ENCODE measurements around the gene EDA.

The EDA gene

GRCh38 chrX:70052895-70053615 lies 437.1 kb downstream of the EDA start:
- H3K36me3 ChIP-seq (ENCODE audit: insufficient read depth, low read length): no peaks in the 10 kb centered on the region
- no peak overlapping the region for H3K9ac ChIP-seq (ENCODE audit: low read depth, low read length, poor library complexity, severe bottlenecking)
- no peaks in the 10 kb centered on the region for H3K27me3 ChIP-seq (ENCODE audit: insufficient read depth, low read length, poor library complexity, severe bottlenecking)
- no peaks in the 10 kb centered on the region for H3K9me2 ChIP-seq (replicated peaks; ENCODE audit: low read depth, low read length)
- H2AFZ ChIP-seq (ENCODE audit: low read length): no peak overlapping the region
- TF ChIP-seq, protein P1, sequence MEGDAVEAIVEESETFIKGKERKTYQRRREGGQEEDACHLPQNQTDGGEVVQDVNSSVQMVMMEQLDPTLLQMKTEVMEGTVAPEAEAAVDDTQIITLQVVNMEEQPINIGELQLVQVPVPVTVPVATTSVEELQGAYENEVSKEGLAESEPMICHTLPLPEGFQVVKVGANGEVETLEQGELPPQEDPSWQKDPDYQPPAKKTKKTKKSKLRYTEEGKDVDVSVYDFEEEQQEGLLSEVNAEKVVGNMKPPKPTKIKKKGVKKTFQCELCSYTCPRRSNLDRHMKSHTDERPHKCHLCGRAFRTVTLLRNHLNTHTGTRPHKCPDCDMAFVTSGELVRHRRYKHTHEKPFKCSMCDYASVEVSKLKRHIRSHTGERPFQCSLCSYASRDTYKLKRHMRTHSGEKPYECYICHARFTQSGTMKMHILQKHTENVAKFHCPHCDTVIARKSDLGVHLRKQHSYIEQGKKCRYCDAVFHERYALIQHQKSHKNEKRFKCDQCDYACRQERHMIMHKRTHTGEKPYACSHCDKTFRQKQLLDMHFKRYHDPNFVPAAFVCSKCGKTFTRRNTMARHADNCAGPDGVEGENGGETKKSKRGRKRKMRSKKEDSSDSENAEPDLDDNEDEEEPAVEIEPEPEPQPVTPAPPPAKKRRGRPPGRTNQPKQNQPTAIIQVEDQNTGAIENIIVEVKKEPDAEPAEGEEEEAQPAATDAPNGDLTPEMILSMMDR (conservative IDR thresholded peaks at IDR 0.05; ENCODE audit: low read length): no peak
- TF ChIP-seq EZH2phosphoT487 (IDR thresholded peaks at IDR 0.05; ENCODE audit: borderline replicate concordance): no peak
- no peaks in the 10 kb centered on the region for H3F3A ChIP-seq (ENCODE audit: low read depth)
- no peaks in the 10 kb centered on the region for H3K9me3 ChIP-seq (ENCODE audit: insufficient read depth, low read depth, low read length)
- H3K4me1 ChIP-seq (ENCODE audit: insufficient read depth, low read length, poor library complexity, severe bottlenecking): no peaks in the 10 kb centered on the region
- no peak overlapping the region for H3K4me3 ChIP-seq (ENCODE audit: low read length, poor library complexity, severe bottlenecking)
- H4K20me1 ChIP-seq (ENCODE audit: insufficient read depth, low read length, poor library complexity, severe bottlenecking): no peaks in the 10 kb centered on the region
- H3K4me2 ChIP-seq (ENCODE audit: low read depth, low read length, poor library complexity, severe bottlenecking): no peak overlapping the region
- no peaks in the 10 kb centered on the region for H3K79me2 ChIP-seq (ENCODE audit: insufficient read depth, low read length)

DNA sequence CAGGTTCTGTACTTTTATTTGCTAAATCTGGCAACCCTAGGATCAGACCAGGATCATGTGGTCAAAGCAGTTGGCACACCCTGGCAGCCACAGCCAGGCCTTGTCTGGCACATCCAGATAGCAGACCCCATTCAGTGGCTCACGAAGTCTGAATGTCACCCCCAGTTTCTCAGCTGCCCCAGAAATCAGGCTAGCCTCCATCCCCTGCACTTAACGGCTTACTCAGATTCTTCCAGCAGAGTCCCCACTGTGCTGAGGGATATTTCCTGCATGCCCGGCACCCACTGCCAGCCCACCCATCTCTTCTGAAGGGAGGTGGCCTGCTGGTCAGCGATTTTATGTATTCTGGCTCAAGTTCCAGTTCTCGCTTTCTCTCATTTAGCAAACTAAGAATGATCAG lies 438.5 kb downstream of the EDA start:
- H3K4me3 ChIP-seq (ENCODE audit: low read length, poor library complexity, severe bottlenecking): no peak overlapping the region

GRCh38 chrX:70062076-70062475 lies 446.2 kb downstream of the EDA start, which contains the start of gene OTUD6A:
OTUD6A (plus strand) TSS chrX:70062457; CDS start chrX:70062525, 68 bp downstream.
- Histone ChIP-seq H3K9ac (ENCODE audit: low read depth, low read length, poor library complexity, severe bottlenecking) (no peak within 1 kb of the TSS), H4K20me1 (ENCODE audit: insufficient read depth, low read length, poor library complexity, severe bottlenecking) (no peaks in the 10 kb centered on the region), H3K4me3 (ENCODE audit: low read length, poor library complexity, severe bottlenecking) (no peak within 1 kb of the TSS), H3K9me3 (ENCODE audit: insufficient read depth, low read depth, low read length) (no peaks in the 10 kb centered on the region), H3K27me3 (ENCODE audit: insufficient read depth, low read length, poor library complexity, severe bottlenecking) (no peaks in the 10 kb centered on the region), H3K36me3 (ENCODE audit: insufficient read depth, low read length) (no peaks in the 10 kb centered on the region), H3F3A (ENCODE audit: low read depth) (no peaks in the 10 kb centered on the region), H3K9me2 (replicated peaks; ENCODE audit: low read depth, low read length) (no peaks in the 10 kb centered on the region), H3K79me2 (ENCODE audit: insufficient read depth, low read length) (no peaks in the 10 kb centered on the region), H3K4me2 (ENCODE audit: low read depth, low read length, poor library complexity, severe bottlenecking) (no peak within 1 kb of the TSS), H2AFZ (ENCODE audit: low read length) (no peak within 1 kb of the TSS), H3K4me1 (ENCODE audit: insufficient read depth, low read length, poor library complexity, severe bottlenecking) (no peaks in the 10 kb centered on the region)
- TF ChIP-seq, protein P1 (conservative IDR thresholded peaks at IDR 0.05; ENCODE audit: low read length): no peak

More for the DNA sequence above, 438.5 kb downstream of the EDA start:
- Histone ChIP-seq H3K36me3 (ENCODE audit: insufficient read depth, low read length) (no peaks in the 10 kb centered on the region), H3F3A (ENCODE audit: low read depth) (no peaks in the 10 kb centered on the region), H3K9ac (ENCODE audit: low read depth, low read length, poor library complexity, severe bottlenecking) (no peak overlapping the region), H3K4me1 (ENCODE audit: insufficient read depth, low read length, poor library complexity, severe bottlenecking) (no peaks in the 10 kb centered on the region), H3K79me2 (ENCODE audit: insufficient read depth, low read length) (no peaks in the 10 kb centered on the region), H3K9me2 (replicated peaks; ENCODE audit: low read depth, low read length) (no peaks in the 10 kb centered on the region), H3K27me3 (ENCODE audit: insufficient read depth, low read length, poor library complexity, severe bottlenecking) (no peaks in the 10 kb centered on the region), H3K9me3 (ENCODE audit: insufficient read depth, low read depth, low read length) (no peaks in the 10 kb centered on the region), H3K4me2 (ENCODE audit: low read depth, low read length, poor library complexity, severe bottlenecking) (no peak overlapping the region), H2AFZ (ENCODE audit: low read length) (no peak overlapping the region), H4K20me1 (ENCODE audit: insufficient read depth, low read length, poor library complexity, severe bottlenecking) (no peaks in the 10 kb centered on the region)
- TF ChIP-seq, protein P1 (conservative IDR thresholded peaks at IDR 0.05; ENCODE audit: low read length): no peak
- no peak for TF ChIP-seq EZH2phosphoT487 (IDR thresholded peaks at IDR 0.05; ENCODE audit: borderline replicate concordance)

Measured in Loucy (cell line).